ENCODE results near the gene DTWD1. TPM values are rescaled to one million over a fixed set of nuclear protein-coding genes. Genes with fewer than 3 reads are reported as not detected.

Gene DTWD1
- total and polyA plus RNA-seq, 9 of the 15 experiments (the other 6 are each of a cell fraction or from before 2014, with no cell fraction given): 23.1 to 76.4 (median 36.5) TPM

DNA sequence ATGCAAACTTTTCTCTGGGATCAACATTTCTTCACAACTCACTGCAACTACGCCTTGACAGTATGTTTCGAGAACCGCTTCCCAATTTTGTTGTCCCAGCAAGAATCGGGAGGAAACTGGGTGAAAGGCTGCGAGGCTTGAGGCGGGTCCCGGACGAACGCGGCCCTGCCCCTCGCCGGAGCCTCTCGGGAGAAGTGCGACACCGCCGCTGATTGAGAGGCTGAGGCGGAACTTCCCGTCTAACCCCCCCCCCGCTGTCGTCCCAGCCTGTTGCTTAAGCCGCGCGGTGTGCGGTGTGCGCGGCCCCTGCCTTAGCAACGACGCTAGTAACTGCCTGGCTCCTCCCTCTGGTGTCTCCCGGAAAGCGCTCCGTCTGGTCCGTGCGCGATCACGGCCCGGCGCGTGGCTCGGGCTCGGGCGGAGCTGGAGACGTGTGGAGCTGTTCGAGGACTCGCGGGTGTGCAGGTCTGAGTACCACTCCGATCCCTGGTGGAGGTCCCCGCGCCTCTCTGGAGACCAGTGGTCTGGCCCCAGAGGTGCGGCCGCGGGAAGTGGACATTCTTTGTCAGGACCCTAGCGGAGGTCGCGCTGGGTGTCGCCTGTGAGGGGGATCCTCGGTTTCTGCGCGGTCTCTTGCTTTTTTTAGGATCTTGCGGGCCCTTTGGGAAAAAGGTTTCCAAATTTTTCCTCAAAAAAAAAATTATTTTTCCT lies at the start of gene DTWD1, which contains the start of gene FAM227B (continued):
- TF ChIP-seq CHD2 (IDR thresholded peaks at IDR 0.05; ENCODE audit: low read depth, low read length) (peak; percentile 84), CHD1 (IDR thresholded peaks at IDR 0.05; ENCODE audit: low read length) (peak; percentile 80), HDAC6 (IDR thresholded peaks at IDR 0.05; ENCODE audit: low read depth, low read length) (no peak), GATA2 (CRISPR knock-in tag; IDR thresholded peaks at IDR 0.05) (no peak), TBP (optimal IDR thresholded peaks at IDR 0.05; ENCODE audit: low read depth, low read length) (peak; percentile 87), ARHGAP35 (IDR thresholded peaks at IDR 0.05; ENCODE audit: partially characterized antibody) (no peak), NFXL1 (CRISPR knock-in tag; IDR thresholded peaks at IDR 0.05) (no peak), NELFE (IDR thresholded peaks at IDR 0.05; ENCODE audit: insufficient read depth, insufficient read length) (no peak), RCOR1 (IDR thresholded peaks at IDR 0.05; ENCODE audit: borderline replicate concordance in 1 of 2, low read depth in 2 of 2, low read length in 2 of 2) (peak; percentile 41 to 64; a peak in 2 of 4 replicates), SLC30A9 (CRISPR knock-in tag; IDR thresholded peaks at IDR 0.05) (no peak), RBM14 (IDR thresholded peaks at IDR 0.05; ENCODE audit: borderline replicate concordance, insufficient read depth, low read depth, low read length) (no peak), SPI1 (IDR thresholded peaks at IDR 0.05; ENCODE audit: borderline replicate concordance, low read depth, low read length) (peak; percentile 53; the same call in 1 of the 2 replicates), CHCHD3 (CRISPR knock-in tag; IDR thresholded peaks at IDR 0.05) (peak; percentile 87), NFE2 (IDR thresholded peaks at IDR 0.05; ENCODE audit: low read depth) (no peak; the same call in 1 of the 2 replicates), MAZ (CRISPR knock-in tag; conservative IDR thresholded peaks at IDR 0.05 in 1 of 2, IDR thresholded peaks at IDR 0.05 in 1 of 2) (peak; percentile 88 to 96), GTF2F1 (IDR thresholded peaks at IDR 0.05; ENCODE audit: low read depth, low read length) (peak; percentile 74; the same call in 1 of the 2 replicates), SETDB1 (IDR thresholded peaks at IDR 0.05; ENCODE audit: low read length) (no peak)
- TF ChIP-seq, protein P1, sequence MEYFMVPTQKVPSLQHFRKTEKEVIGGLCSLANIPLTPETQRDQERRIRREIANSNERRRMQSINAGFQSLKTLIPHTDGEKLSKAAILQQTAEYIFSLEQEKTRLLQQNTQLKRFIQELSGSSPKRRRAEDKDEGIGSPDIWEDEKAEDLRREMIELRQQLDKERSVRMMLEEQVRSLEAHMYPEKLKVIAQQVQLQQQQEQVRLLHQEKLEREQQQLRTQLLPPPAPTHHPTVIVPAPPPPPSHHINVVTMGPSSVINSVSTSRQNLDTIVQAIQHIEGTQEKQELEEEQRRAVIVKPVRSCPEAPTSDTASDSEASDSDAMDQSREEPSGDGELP (CRISPR knock-in tag; IDR thresholded peaks at IDR 0.05; ENCODE audit: borderline replicate concordance): peak; percentile 95
- TF ChIP-seq, protein P2, sequence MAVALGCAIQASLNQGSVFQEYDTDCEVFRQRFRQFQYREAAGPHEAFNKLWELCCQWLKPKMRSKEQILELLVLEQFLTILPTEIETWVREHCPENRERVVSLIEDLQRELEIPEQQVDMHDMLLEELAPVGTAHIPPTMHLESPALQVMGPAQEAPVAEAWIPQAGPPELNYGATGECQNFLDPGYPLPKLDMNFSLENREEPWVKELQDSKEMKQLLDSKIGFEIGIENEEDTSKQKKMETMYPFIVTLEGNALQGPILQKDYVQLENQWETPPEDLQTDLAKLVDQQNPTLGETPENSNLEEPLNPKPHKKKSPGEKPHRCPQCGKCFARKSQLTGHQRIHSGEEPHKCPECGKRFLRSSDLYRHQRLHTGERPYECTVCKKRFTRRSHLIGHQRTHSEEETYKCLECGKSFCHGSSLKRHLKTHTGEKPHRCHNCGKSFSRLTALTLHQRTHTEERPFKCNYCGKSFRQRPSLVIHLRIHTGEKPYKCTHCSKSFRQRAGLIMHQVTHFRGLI (CRISPR knock-in tag; IDR thresholded peaks at IDR 0.05): 0 out of 2 replicates have a peak, but pooled peaks have one; percentile 21
- TF ChIP-seq, protein P3, sequence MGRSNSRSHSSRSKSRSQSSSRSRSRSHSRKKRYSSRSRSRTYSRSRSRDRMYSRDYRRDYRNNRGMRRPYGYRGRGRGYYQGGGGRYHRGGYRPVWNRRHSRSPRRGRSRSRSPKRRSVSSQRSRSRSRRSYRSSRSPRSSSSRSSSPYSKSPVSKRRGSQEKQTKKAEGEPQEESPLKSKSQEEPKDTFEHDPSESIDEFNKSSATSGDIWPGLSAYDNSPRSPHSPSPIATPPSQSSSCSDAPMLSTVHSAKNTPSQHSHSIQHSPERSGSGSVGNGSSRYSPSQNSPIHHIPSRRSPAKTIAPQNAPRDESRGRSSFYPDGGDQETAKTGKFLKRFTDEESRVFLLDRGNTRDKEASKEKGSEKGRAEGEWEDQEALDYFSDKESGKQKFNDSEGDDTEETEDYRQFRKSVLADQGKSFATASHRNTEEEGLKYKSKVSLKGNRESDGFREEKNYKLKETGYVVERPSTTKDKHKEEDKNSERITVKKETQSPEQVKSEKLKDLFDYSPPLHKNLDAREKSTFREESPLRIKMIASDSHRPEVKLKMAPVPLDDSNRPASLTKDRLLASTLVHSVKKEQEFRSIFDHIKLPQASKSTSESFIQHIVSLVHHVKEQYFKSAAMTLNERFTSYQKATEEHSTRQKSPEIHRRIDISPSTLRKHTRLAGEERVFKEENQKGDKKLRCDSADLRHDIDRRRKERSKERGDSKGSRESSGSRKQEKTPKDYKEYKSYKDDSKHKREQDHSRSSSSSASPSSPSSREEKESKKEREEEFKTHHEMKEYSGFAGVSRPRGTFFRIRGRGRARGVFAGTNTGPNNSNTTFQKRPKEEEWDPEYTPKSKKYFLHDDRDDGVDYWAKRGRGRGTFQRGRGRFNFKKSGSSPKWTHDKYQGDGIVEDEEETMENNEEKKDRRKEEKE (IDR thresholded peaks at IDR 0.05; ENCODE audit: borderline replicate concordance in 1 of 2, control insufficient read depth in 1 of 2, low read depth in 2 of 2, low read length in 1 of 2): peak in 1 of 2 experiments; percentile 97; a peak in 2 of 4 replicates
- TF ChIP-seq, protein P4, sequence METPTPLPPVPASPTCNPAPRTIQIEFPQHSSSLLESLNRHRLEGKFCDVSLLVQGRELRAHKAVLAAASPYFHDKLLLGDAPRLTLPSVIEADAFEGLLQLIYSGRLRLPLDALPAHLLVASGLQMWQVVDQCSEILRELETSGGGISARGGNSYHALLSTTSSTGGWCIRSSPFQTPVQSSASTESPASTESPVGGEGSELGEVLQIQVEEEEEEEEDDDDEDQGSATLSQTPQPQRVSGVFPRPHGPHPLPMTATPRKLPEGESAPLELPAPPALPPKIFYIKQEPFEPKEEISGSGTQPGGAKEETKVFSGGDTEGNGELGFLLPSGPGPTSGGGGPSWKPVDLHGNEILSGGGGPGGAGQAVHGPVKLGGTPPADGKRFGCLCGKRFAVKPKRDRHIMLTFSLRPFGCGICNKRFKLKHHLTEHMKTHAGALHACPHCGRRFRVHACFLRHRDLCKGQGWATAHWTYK (CRISPR knock-in tag; IDR thresholded peaks at IDR 0.05): peak; percentile 66; the same call in 1 of the 2 replicates
